CD4-positive, alpha-beta T cell treated with Interleukin-10 for 1 hour (primary cell): ENCODE results near the gene CAMK2D.
"Not testable (repeated sequence)": the region's sequence is repeated elsewhere in the genome, so short reads cannot be mapped to it uniquely, and the experiment has no call there.

Experiments used
- DNase-seq: peaks from one replicate; pipeline ENCODE4 v3.0.0-alpha.2; 2020

CAMK2D gene

GRCh38 chr4:113761620-113762185 lies at the start of gene CAMK2D:
CAMK2D (minus strand) TSS chr4:113761738; CDS start chr4:113761068, 670 bp downstream.
- DNase-seq: peak; percentile 87

DNA sequence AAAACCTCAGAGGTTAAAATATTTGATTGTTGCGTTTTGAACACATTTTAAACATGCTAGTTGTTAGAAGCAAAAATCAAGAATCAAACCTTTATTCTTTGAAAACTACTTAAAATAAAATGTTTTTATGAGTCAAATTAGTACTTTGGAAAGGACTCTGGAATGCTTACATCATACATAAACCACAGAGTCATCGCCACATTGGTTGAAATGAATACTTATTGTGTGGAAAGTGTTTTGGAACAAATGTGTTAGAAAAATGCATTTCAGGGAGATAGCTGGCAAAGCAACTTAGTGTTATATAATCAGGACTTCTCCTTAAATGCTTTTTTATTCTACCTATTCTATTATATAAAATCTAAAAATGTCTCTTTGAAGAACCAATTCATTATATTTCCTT lies 49.4 kb upstream of the CAMK2D start:
- no peak for DNase-seq

- no peak for DNase-seq
Observed at GRCh38 chr4:113809311-113809710, 47.8 kb upstream of the CAMK2D start.

DNA sequence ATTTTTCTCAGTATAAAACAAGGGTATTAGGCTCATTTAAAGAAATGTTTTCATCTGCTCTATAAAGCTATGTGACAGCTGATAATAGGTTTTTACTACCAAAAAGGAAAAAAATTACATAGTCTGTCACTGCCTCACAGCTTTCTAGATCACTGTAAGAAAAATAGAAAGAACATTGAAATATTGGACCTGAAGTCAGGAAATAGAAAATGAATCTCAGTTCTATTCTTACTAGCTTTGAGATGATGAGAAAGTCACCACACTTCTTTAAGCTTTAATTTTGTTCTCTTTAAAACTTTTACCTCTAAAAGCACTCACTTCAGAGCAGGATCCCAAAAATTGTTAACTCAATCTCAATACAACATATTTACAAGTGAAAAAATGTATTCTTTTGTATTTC lies 45.3 kb upstream of the CAMK2D start:
- DNase-seq: no peak

DNA sequence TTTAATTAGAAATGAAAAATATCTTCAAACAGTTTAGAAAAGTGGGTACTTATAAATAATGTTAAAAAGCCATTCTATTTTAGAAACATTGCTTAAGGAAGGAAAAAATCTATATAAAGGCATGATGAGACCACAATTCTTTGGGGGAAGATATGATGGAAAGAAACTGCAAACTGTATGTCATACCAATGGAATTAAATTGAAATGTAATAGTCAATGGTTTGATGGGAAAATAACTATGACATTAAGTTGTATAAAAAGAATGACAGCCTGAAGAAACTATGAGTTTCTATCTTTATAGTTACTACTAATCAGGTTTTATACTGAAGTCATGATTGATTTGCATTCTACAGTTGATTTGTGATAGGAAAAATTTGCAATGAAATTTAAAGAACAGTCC lies 40.3 kb upstream of the CAMK2D start:
- no peak for DNase-seq

GRCh38 chr4:113796381-113796780 lies 34.8 kb upstream of the CAMK2D start:
- DNase-seq: not testable (repeated sequence)

GRCh38 chr4:113790478-113790877 lies 28.9 kb upstream of the CAMK2D start:
- DNase-seq: no peak

DNA sequence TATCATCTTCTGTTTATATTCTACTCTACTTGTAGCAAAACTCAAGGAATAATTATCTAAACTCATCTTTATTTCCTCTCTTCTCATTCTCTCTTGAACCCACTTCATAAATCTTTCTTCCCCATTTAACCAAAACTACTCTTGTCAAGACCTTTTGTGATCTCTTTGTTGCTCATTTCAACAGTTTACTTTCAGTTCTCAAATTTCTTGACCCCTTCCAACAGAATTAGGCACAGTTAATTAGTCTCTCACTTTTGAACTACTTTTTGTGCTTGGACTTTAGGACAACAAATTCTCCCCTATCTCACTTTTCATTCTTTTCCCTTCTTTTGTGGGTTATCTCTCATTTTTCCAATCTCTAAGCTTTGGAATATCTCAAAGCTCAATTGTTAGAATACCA lies 27.4 kb upstream of the CAMK2D start:
- DNase-seq: no peak

DNA sequence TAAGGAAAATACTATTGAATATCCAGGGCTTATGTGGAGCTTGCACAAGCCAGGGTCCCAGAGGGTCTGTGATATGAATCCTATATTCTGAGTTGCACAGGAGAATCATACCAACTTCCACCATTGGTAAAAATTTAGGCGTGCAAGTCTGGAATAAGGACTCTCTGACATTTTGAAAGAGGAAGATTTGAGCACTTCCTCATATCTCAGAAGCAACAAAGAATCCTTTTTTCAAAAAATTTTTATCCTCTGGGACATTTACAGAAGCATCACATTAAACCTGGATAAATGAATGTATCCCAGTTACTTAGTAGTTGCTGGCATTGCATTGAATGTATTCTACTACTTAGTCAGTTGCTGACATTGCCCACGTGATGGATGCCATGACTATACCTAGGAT lies 24.2 kb upstream of the CAMK2D start:
- no peak for DNase-seq

DNA sequence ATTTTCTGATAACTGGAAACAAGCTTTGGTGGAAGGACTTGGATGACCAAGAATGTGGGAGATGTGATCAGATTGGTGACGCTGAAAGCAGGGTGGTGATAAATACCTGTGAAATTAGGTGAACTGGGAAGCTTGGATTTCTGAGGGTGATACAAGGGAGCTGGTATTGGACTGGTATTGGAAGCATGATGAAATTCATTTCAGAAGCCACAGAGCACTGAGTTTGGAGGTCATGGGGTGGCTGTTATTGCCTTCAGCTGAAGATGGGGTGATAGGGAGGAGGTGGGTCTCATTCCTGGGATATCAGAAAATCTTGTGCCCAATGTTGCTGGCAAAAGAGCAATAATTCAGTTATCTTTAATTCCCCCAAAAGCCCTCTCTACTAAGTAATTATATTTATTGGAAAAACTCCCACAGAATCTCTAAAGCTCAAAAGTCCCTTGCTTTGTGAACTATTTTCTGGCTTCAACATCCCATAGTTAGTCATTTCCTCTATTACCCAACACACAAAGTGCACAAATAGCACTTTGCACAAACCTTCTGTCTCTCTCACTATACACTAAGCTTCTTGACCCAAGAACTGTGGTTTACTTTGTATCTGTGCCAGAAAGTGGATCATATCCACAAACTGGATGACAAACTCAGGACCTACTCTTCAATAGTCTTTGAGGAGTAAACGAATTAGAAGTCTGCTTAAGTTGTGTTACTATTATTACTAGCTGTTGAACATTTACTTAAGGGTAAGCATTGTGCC lies 23.1 kb upstream of the CAMK2D start:
- no peak for DNase-seq

DNA sequence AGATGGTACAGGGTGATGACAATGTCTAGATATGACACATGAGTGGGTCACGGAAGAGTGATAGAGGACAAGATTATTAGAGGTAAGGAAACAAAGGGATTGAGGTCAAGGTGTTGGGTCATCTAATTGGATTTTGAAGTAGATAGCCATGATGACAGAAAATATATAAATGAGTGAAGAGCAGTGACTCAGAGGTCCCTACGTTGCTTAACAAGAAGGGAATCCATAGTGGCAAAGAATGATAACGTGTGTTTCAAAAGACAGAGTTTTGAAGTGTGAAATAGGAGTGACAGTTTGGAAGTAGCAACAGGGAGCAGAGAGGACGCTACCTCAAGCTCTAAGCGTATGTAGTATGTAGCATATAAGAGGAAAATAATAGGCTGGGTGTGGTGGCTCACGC lies 22.2 kb upstream of the CAMK2D start:
- DNase-seq: no peak

GRCh38 chr4:113783289-113783688 lies 21.8 kb upstream of the CAMK2D start:
- DNase-seq: no peak

DNA sequence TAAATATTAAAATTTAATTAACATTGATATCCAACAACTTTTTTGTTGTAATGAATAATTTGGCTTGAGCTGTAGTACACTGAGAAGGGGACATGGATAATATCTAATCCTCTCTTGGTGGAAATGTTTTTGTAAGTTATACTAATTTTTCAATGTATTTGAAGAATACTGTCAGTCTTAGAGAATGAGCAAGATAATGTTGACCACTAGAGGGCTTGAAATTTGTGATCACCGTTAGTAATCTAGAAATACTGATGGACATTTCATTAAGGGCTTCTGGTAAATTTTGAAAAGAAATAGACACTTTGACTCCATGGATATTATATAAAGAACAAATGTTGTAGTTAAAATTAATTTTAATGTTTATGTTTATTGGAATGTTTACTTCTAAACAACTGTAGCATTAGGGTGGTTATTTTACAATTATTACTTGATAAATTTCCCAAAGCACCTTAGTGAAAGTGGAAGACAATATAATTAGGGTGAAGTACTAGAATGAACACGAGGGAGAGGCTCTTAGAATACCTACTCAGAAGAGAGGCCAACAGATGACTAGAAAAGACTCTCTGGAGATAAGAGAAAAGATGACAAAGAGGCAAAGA lies 20.0 kb upstream of the CAMK2D start:
- peak; percentile 53 for DNase-seq

- no peak for DNase-seq
Observed at GRCh38 chr4:113776679-113777078, 15.1 kb upstream of the CAMK2D start.

DNA sequence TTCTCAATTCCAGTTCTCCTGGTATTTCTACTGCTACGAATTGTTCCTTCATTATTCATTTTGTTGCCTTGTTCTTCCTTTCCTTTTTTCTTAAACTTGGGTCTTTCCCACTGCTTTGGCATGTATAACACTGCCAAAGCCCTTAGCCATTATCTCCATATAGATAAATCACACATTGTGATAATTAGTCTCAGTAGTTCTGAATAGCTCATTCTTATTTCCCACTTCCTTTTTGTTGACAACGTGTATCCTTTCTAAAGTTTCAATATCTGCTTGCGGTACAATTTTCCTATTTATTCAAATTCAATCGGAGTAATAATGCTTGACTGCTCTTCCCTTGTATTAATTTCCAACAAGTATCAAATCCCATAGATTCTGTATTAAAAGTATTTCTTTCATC lies 14.5 kb upstream of the CAMK2D start:
- DNase-seq: no peak

DNA sequence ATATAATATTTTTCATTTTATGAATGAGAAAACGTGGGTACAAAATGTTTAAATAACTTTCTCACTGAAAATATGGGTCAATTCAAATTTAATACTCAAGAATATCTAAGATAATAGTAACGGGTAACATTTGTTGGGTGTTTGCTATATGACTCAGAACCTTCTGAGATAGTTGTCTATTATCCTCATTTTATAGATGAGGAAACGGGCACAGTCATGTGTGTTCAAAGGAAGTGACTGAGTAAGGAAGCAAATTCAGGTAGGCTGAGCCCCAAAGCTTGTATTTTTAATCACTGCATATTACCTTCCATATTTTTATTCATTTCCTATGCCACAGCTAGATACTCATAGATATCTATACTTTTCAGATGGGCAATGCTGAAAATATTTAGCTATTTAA lies 12.2 kb upstream of the CAMK2D start:
- DNase-seq: no peak

GRCh38 chr4:113773014-113773413 lies 11.5 kb upstream of the CAMK2D start:
- peak; percentile 13 for DNase-seq

DNA sequence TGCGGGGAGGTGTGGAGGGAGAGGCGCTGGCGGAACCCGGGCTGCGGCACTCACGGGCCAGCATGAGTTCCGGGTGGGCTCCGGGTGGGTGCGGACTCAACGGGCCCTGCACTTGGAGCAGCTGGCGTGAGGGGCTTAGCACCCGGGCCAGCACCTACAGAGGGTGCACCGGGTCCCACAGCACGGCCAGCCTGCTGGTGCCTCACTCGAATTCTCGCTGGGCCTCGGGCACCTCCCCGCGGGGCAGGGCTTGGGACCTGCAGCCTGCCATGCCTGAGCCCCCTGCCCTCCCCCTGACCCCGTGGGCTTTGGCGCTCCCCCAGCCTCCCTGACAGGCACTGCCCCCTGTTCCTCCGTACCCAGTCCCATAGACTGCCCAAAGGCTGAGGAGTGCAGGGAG lies 10.8 kb upstream of the CAMK2D start:
- DNase-seq: no peak

GRCh38 chr4:113769744-113770143 lies 8.2 kb upstream of the CAMK2D start:
- no peak for DNase-seq

DNA sequence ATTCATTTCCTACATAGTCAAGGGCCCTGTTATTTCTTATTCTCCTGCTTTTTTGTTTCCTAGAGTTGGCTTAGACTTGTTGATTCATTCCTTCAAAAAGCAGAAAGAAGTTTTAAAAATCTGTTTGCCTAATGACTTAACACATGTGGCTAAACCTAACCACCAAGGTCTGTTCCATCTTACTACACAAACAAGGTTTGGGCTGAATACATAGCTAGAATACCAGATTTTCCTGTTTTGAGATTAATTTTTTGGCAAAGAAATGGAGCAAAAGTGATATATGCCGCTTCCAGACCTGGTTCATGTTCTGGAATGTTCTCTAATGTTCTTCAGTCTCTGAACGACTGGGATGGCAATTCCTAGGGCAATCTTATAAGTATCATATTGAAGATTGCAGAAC lies 7.4 kb upstream of the CAMK2D start:
- DNase-seq: no peak

GRCh38 chr4:113766882-113767281 lies 5.3 kb upstream of the CAMK2D start:
- no peak for DNase-seq

- DNase-seq: no peak
Observed at GRCh38 chr4:113764720-113765264, 3.3 kb upstream of the CAMK2D start.

DNA sequence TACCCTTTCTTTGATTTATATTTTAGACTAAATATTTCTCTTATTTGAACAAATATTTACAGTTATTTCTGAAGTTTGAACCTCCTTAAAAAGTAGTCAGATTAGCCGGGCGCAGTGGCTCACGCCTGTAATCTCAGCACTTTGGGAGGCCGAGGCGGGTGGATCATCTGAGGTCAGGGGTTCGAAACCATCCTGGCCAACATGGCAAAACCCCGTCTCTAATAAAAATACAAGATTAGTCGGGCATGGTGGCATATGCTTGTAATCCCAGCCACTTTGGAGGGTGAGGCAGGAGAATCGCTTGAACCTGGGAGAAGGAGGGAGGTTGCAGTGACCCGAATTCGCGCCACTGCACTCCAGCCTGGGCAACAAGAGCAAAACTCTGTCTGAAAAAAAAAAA lies 2.4 kb upstream of the CAMK2D start:
- not testable (repeated sequence) for DNase-seq

DNA sequence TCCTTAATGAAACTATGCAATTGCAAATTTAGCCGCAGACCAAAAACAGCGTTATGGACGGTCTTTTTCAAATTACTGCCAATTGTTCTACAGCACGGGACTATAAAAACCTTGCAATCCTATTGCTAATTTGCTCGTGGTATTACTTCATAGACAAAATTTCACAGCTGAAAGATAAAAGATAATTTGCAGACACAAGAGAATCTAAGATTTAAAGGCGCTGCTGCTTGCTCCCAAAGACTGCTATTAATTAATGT lies 1.4 kb upstream of the CAMK2D start:
- DNase-seq: no peak
